ENCODE results near the gene CLIC4. TPM values are rescaled to one million over a fixed set of nuclear protein-coding genes. Genes with fewer than 3 reads are reported as not detected.
A peak's percentile ranks its signal among the peaks of the same experiment; 100 is the strongest.
"Not testable (repeated sequence)": the region's sequence is repeated elsewhere in the genome, so short reads cannot be mapped to it uniquely, and the experiment has no call there.

CLIC4 gene
- total RNA-seq, 1 donor = 711 TPM

- no peak for DNase-seq (ENCODE audit: insufficient read length, low spot score, missing footprints)
- peaks cover 21% of the 10 kb centered on the region for H3K36me3 ChIP-seq (ENCODE audit: insufficient read depth, low read length)
- H3K27ac ChIP-seq (ENCODE audit: low read depth, low read length) = peak overlapping the region; percentile 89
- H4K20me1 ChIP-seq (ENCODE audit: insufficient read depth, low read length) = peaks cover 59% of the 10 kb centered on the region
- H3K4me3 ChIP-seq (ENCODE audit: insufficient read depth, low read length) = no peak overlapping the region
- no peak overlapping the region for H2AFZ ChIP-seq (ENCODE audit: low read length)
- H3K27me3 ChIP-seq (ENCODE audit: insufficient read depth, low read length) = no peaks in the 10 kb centered on the region
- no peaks in the 10 kb centered on the region for H3K9me3 ChIP-seq (ENCODE audit: low read depth, low read length)
- peaks cover 79% of the 10 kb centered on the region for H3K79me2 ChIP-seq (ENCODE audit: insufficient read depth, low read length)
- peaks cover 42% of the 10 kb centered on the region for H3K4me1 ChIP-seq (ENCODE audit: insufficient read depth, low read length)
- no peak overlapping the region for H3K4me2 ChIP-seq (ENCODE audit: insufficient read depth, low read length)
- TF ChIP-seq, protein P1, sequence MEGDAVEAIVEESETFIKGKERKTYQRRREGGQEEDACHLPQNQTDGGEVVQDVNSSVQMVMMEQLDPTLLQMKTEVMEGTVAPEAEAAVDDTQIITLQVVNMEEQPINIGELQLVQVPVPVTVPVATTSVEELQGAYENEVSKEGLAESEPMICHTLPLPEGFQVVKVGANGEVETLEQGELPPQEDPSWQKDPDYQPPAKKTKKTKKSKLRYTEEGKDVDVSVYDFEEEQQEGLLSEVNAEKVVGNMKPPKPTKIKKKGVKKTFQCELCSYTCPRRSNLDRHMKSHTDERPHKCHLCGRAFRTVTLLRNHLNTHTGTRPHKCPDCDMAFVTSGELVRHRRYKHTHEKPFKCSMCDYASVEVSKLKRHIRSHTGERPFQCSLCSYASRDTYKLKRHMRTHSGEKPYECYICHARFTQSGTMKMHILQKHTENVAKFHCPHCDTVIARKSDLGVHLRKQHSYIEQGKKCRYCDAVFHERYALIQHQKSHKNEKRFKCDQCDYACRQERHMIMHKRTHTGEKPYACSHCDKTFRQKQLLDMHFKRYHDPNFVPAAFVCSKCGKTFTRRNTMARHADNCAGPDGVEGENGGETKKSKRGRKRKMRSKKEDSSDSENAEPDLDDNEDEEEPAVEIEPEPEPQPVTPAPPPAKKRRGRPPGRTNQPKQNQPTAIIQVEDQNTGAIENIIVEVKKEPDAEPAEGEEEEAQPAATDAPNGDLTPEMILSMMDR (IDR thresholded peaks at IDR 0.05; ENCODE audit: extremely low read depth, low read depth, low read length) = no peak
Measured at GRCh38 chr1:24795236-24795635, 50.0 kb downstream of the CLIC4 start.

- no peak overlapping the region for H3K27ac ChIP-seq (ENCODE audit: low read depth, low read length)
- peaks cover 53% of the 10 kb centered on the region for H4K20me1 ChIP-seq (ENCODE audit: insufficient read depth, low read length)
Measured at GRCh38 chr1:24796524-24796923, 51.3 kb downstream of the CLIC4 start.

GRCh38 chr1:24799242-24799641, 54.0 kb downstream of the CLIC4 start:
- peaks cover 35% of the 10 kb centered on the region for H3K4me1 ChIP-seq (ENCODE audit: insufficient read depth, low read length)

More at GRCh38 chr1:24796524-24796923, 51.3 kb downstream of the CLIC4 start:
- no peak overlapping the region for H2AFZ ChIP-seq (ENCODE audit: low read length)
- H3K4me3 ChIP-seq (ENCODE audit: insufficient read depth, low read length) = no peak overlapping the region
- TF ChIP-seq, protein P1 (IDR thresholded peaks at IDR 0.05; ENCODE audit: extremely low read depth, low read depth, low read length) = no peak
- H3K36me3 ChIP-seq (ENCODE audit: insufficient read depth, low read length) = peaks cover 19% of the 10 kb centered on the region
- peaks cover 38% of the 10 kb centered on the region for H3K4me1 ChIP-seq (ENCODE audit: insufficient read depth, low read length)
- H3K27me3 ChIP-seq (ENCODE audit: insufficient read depth, low read length) = no peaks in the 10 kb centered on the region
- H3K4me2 ChIP-seq (ENCODE audit: insufficient read depth, low read length) = no peak overlapping the region
- DNase-seq (ENCODE audit: insufficient read length, low spot score, missing footprints) = no peak
- H3K79me2 ChIP-seq (ENCODE audit: insufficient read depth, low read length) = peaks cover 72% of the 10 kb centered on the region
- no peaks in the 10 kb centered on the region for H3K9me3 ChIP-seq (ENCODE audit: low read depth, low read length)

GRCh38 chr1:24801176-24801575, 55.9 kb downstream of the CLIC4 start:
- Histone ChIP-seq H3K9me3 (ENCODE audit: low read depth, low read length) (no peaks in the 10 kb centered on the region), H2AFZ (ENCODE audit: low read length) (no peak overlapping the region), H3K79me2 (ENCODE audit: insufficient read depth, low read length) (peaks cover 72% of the 10 kb centered on the region), H3K4me3 (ENCODE audit: insufficient read depth, low read length) (no peak overlapping the region), H3K4me2 (ENCODE audit: insufficient read depth, low read length) (no peak overlapping the region), H3K27ac (ENCODE audit: low read depth, low read length) (peak overlapping the region; percentile 44), H4K20me1 (ENCODE audit: insufficient read depth, low read length) (peaks cover 52% of the 10 kb centered on the region), H3K36me3 (ENCODE audit: insufficient read depth, low read length) (peaks cover 23% of the 10 kb centered on the region), H3K4me1 (ENCODE audit: insufficient read depth, low read length) (peaks cover 40% of the 10 kb centered on the region), H3K27me3 (ENCODE audit: insufficient read depth, low read length) (no peaks in the 10 kb centered on the region)
- DNase-seq (ENCODE audit: insufficient read length, low spot score, missing footprints) = no peak
- TF ChIP-seq, protein P1 (IDR thresholded peaks at IDR 0.05; ENCODE audit: extremely low read depth, low read depth, low read length) = no peak

More at GRCh38 chr1:24799242-24799641, 54.0 kb downstream of the CLIC4 start:
- not testable (repeated sequence) for DNase-seq (ENCODE audit: insufficient read length, low spot score, missing footprints); H3K4me3 ChIP-seq (ENCODE audit: insufficient read depth, low read length); H3K4me2 ChIP-seq (ENCODE audit: insufficient read depth, low read length); H3K27ac ChIP-seq (ENCODE audit: low read depth, low read length); H3K27me3 ChIP-seq (ENCODE audit: insufficient read depth, low read length); H2AFZ ChIP-seq (ENCODE audit: low read length); H3K9me3 ChIP-seq (ENCODE audit: low read depth, low read length)
- Histone ChIP-seq H3K79me2 (ENCODE audit: insufficient read depth, low read length) (peaks cover 73% of the 10 kb centered on the region), H3K36me3 (ENCODE audit: insufficient read depth, low read length) (peaks cover 20% of the 10 kb centered on the region), H4K20me1 (ENCODE audit: insufficient read depth, low read length) (peaks cover 56% of the 10 kb centered on the region)

All from osteoblast (primary cell).